ENCODE results near the gene PDK1. TPM values are rescaled to one million over a fixed set of nuclear protein-coding genes. Genes with fewer than 3 reads are reported as not detected.
A peak's percentile ranks its signal among the peaks of the same experiment; 100 is the strongest.

Gene PDK1
- total RNA-seq, 1 donor from 2014 or later: 65.2 TPM

- Histone ChIP-seq H3K27ac (no peak overlapping the region), H3K4me2 (peak overlapping the region; percentile 44), H3K4me3 (no peak overlapping the region), H2AFZ (replicated peaks) (peak overlapping the region; percentile 92), H3F3A (ENCODE audit: low read depth) (peaks cover 10% of the 10 kb centered on the region), H3K9ac (no peak overlapping the region), H3K36me3 (no peaks in the 10 kb centered on the region), H3K4me1 (peaks cover 20% of the 10 kb centered on the region), H3K9me3 (ENCODE audit: low read depth) (no peaks in the 10 kb centered on the region), H3K79me2 (ENCODE audit: low read depth) (no peaks in the 10 kb centered on the region), H4K20me1 (ENCODE audit: low read depth) (no peaks in the 10 kb centered on the region), H3K27me3 (peaks cover 17% of the 10 kb centered on the region)
- Mint-ChIP-seq H3K27me3 (ENCODE audit: insufficient read depth, low read depth) (peaks cover 3% of the 10 kb centered on the region), H3K36me3 (peaks cover 2% of the 10 kb centered on the region), H3K9me3 (peaks cover 9% of the 10 kb centered on the region), H3K4me3 (no peak overlapping the region), H3K4me1 (peaks cover 14% of the 10 kb centered on the region), H3K27ac (no peak overlapping the region)
- TF ChIP-seq EZH2 (IDR thresholded peaks at IDR 0.05) (no peak), EZH2phosphoT487 (IDR thresholded peaks at IDR 0.05) (no peak), CTCF (IDR thresholded peaks at IDR 0.05) (no peak)
- peak; percentile 22 for DNase-seq (ENCODE audit: low spot score)
Measured at GRCh38 chr2:172551271-172551670, 4.6 kb upstream of the PDK1 start.

GRCh38 chr2:172552547-172553291 lies 3.2 kb upstream of the PDK1 start:
- TF ChIP-seq CTCF (IDR thresholded peaks at IDR 0.05): no peak
- no peak for TF ChIP-seq EZH2phosphoT487 (IDR thresholded peaks at IDR 0.05)
- TF ChIP-seq EZH2 (IDR thresholded peaks at IDR 0.05): no peak
- Histone ChIP-seq H2AFZ (replicated peaks) (no peak overlapping the region), H4K20me1 (ENCODE audit: low read depth) (peaks cover 13% of the 10 kb centered on the region), H3K4me2 (no peak overlapping the region), H3F3A (ENCODE audit: low read depth) (peaks cover 10% of the 10 kb centered on the region), H3K36me3 (no peaks in the 10 kb centered on the region), H3K27me3 (peaks cover 23% of the 10 kb centered on the region), H3K79me2 (ENCODE audit: low read depth) (peaks cover 14% of the 10 kb centered on the region), H3K27ac (no peak overlapping the region), H3K9me3 (ENCODE audit: low read depth) (no peaks in the 10 kb centered on the region), H3K4me1 (peaks cover 31% of the 10 kb centered on the region), H3K4me3 (no peak overlapping the region), H3K9ac (no peak overlapping the region)
- H3K4me3 Mint-ChIP-seq: no peak overlapping the region
- H3K36me3 Mint-ChIP-seq: peaks cover 5% of the 10 kb centered on the region
- peaks cover 26% of the 10 kb centered on the region for H3K4me1 Mint-ChIP-seq
- peaks cover 3% of the 10 kb centered on the region for H3K9me3 Mint-ChIP-seq
- no peak for DNase-seq (ENCODE audit: low spot score)
- peaks cover under 1% of the 10 kb centered on the region for H3K27me3 Mint-ChIP-seq (ENCODE audit: insufficient read depth, low read depth)
- no peak overlapping the region for H3K27ac Mint-ChIP-seq

GRCh38 chr2:172554352-172555271 lies 1.3 kb upstream of the PDK1 start:
- Histone ChIP-seq H3K27ac (no peak overlapping the region), H3K79me2 (ENCODE audit: low read depth) (peaks cover 24% of the 10 kb centered on the region), H3K36me3 (no peaks in the 10 kb centered on the region), H3K27me3 (peaks cover 23% of the 10 kb centered on the region), H3F3A (ENCODE audit: low read depth) (peaks cover 14% of the 10 kb centered on the region), H3K4me2 (peak overlapping the region; percentile 94), H2AFZ (replicated peaks) (peak overlapping the region; percentile 90), H3K4me3 (peak overlapping the region; percentile 69), H3K9me3 (ENCODE audit: low read depth) (no peaks in the 10 kb centered on the region), H3K9ac (no peak overlapping the region), H4K20me1 (ENCODE audit: low read depth) (peaks cover 28% of the 10 kb centered on the region), H3K4me1 (peaks cover 36% of the 10 kb centered on the region)
- Mint-ChIP-seq H3K36me3 (peaks cover 7% of the 10 kb centered on the region), H3K27me3 (ENCODE audit: insufficient read depth, low read depth) (no peaks in the 10 kb centered on the region), H3K4me3 (peak overlapping the region; percentile 91), H3K27ac (no peak overlapping the region), H3K9me3 (no peaks in the 10 kb centered on the region), H3K4me1 (peaks cover 36% of the 10 kb centered on the region)
- TF ChIP-seq CTCF (IDR thresholded peaks at IDR 0.05) (no peak), EZH2phosphoT487 (IDR thresholded peaks at IDR 0.05) (no peak), EZH2 (IDR thresholded peaks at IDR 0.05) (no peak)
- DNase-seq (ENCODE audit: low spot score): no peak
